ENCODE measurements around the gene RWDD1.
A peak's percentile ranks its signal among the peaks of the same experiment; 100 is the strongest.

RWDD1 gene, protein sequence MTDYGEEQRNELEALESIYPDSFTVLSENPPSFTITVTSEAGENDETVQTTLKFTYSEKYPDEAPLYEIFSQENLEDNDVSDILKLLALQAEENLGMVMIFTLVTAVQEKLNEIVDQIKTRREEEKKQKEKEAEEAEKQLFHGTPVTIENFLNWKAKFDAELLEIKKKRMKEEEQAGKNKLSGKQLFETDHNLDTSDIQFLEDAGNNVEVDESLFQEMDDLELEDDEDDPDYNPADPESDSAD

DNA sequence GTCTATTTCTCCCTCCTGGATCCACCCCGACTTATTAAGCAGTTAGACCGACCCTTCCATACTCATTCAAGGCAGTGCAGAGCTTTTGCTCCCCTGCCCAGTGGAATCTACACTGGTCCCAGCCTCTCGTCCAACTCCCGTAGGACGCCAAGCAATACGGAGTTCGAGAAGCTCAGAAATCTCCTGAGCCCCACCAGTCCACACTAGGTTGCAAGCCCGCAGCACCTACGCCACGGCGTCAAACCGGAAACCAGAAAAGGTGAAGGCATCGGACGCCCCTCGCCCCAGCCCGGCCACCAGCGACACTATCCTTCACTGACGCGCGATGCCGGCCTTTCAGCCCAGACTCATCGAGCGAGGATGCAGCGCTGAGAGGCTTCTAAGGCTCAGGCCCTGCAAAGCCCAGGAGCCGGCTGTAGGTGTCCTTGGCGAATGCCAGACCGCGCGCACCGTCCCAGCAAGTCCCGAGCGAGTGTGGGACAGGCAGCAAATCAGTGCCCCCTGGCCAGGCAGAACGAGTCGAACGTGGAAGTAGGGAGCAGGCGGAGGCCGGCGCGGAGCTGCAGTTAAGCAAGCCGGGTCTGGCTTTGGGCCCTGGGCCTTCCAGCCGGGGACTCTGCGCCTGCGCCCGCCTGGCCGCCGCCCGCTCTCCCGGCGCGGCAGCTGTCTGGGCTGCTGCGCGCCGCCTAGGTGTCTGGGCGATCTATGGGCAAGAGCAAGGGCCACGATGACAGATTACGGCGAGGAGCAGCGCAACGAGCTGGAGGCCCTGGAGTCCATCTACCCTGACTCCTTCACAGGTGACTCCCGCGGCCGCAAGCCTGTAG, at the start of gene RWDD1:
Gene RWDD1 (plus strand): TSS at position 649 of the 827 bp plus-strand sequence. CDS start 79 bp downstream, at position 728.
- DNase-seq = peak; percentile 99

DNA sequence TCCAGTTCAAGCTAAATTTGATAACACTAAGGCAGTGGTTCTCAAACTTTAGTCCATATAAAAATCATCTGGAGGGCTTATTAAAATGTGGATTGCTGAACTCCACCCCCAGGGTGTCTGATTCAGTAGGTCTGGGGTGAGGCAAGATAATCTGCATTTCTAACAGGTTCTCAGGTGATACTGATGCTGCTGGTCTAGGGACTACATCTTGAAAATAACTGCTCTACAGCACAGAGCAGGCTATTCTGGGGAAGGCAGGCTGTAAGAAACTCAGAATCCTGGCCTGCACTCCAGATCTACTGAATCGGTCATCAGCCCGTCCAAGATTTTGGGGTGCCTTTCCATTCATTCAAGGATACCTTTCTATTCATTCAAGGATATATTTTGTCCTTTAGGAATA, 48.4 kb upstream of the RWDD1 start:
- no peak for DNase-seq

DNA sequence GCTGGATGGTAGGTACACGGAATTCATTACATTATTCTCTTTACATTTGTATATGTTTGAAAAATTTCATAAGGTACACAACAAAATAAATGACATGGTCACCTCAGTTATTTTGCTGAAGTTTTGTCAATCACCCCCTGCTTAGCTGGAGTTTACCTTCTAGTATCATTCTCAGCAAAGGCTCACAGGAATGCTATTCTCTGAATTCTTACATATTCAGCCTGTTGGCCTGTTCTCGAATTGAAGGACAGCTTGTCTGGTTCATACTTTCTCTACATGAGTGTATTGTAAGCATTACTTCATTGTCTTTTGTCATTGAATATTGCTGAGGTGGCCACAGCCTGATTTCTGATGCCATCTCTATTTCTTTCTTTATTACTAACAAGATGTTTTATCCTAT, 47.1 kb upstream of the RWDD1 start:
- no peak for DNase-seq

DNA sequence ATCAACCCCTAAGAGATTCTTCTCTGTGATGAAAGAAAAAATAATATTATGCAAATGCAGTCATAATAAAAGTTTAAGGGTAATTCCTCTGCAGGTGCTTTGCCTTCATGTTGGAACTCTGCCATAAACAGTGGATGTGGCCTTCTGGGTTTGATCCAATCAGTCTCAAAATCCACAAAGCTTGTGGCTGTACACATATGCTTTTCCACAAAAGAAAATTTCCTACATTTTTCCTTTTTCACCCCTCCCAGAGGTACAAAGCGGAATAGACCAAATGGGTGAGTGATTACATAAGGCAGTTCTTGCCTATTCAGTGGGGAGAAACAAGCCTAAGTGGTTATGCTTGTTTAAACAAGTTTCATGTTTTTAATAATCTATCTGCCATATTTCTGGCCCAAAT, 43.2 kb upstream of the RWDD1 start:
- DNase-seq = no peak

DNA sequence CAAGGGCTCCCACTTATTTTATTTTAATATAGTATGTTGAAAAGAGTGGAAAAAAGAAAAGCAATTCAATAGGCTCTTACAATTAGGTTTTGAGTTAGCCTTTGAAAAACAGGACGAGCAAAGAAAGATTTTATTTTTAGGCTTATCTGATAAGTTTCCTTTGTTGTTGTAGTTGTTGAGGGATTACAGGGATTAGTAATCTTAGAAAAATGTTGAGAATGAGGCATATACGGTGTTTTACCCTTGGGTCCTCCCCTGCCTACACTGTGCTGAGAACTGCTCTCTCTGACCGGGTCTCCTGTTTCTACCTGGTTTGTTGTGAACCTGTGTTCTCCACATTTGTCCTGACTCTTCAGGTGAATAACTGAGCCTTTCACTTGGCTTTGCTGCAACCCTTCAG, 42.5 kb upstream of the RWDD1 start:
- no peak for DNase-seq

DNA sequence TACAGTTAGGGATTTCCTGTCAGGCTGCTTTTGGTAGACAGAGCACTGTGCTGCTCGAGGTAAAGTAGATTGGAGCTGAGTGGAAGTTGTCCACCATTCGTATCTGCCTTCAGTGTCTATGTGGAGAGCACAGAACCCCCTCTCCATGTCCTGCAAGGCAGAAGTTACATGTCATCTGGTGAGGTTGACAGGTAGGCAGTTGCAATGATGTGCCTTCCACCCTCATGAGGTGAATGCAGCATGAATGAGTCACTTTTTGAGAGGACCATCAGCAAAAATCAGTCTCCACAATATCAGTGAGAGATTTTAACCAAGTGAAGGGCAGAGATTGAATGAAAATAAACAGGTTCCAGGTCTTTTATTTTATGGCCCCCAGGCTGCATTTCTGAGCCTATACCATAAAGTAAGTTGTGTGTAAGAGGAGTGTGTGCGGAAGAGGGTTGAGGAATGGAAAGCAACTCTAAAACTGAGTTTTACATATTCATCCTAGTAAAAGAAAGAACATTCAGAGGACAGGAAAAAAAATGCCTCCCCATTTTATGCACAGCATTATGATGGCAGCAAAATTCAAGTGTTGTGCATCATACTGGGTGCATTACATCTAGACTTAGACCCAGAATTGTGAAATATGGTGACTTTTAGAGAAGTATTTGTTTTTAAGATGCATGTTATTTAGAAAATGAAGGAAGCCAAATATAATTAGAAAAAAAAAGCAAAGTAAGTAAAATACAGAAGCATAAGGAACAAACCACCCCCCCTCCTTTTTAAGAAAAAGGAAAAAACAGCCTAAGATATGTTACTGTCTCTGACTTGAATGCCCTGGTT, 41.6 kb upstream of the RWDD1 start:
- DNase-seq = no peak

DNA sequence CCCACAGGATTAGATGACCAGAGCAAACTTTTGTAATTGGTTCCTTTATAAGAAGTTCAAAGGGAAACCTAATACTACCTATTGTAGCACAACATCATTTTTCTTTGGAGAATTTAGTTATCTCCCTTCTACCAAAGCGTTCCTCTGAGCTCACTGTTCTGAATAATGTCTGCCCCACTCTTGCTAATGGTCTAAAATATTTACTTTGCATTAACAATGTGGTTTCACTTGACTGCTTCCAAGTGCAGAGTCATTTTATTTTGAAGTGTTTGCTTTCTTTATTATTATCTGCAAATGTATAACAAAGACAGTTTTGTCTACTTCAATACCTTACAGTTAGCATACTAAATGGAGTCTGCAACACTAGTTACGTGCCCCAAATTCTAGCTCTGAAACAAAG, 40.9 kb upstream of the RWDD1 start:
- no peak for DNase-seq

DNA sequence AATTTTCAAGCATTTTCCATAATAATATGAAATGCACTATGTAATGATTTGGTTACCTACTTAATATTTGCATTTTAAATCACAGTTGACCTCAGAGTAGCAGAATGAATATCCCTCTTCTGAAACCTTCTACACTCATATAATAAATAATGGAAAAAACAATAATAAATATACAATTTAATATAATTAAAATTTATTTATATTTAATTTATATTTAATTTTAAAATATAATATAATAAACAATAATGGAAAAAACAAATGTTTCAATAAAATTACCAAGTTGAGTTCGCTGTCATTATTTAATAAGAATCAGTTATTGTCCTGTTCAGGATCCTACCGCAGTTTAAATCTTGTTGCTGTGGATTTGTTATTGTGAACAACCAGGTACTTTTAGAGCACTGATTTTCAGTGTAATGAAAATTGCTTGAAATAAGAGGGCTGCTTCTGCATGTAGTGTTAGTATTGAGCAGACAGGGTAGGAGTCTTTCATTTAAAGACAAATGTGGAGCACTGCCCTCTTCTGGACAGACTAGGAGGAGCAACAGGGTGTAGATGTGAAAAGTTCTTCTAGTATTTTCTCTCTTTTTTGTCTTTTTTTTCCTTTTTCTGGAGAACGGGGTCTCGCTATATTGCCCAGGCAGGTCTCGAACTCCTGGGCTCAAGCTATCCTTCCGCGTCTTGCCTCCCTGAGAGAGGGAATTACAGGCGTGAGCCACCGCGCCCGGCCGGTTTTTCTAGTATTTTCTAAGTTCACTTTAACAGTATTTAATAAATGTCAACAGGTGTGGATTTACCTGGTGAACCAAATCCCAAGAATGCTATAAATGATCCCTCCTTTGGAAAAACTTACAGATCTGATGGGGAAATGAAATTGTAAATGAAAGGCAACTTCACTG, 39.4 kb upstream of the RWDD1 start:
- peak; percentile 44 for DNase-seq

DNA sequence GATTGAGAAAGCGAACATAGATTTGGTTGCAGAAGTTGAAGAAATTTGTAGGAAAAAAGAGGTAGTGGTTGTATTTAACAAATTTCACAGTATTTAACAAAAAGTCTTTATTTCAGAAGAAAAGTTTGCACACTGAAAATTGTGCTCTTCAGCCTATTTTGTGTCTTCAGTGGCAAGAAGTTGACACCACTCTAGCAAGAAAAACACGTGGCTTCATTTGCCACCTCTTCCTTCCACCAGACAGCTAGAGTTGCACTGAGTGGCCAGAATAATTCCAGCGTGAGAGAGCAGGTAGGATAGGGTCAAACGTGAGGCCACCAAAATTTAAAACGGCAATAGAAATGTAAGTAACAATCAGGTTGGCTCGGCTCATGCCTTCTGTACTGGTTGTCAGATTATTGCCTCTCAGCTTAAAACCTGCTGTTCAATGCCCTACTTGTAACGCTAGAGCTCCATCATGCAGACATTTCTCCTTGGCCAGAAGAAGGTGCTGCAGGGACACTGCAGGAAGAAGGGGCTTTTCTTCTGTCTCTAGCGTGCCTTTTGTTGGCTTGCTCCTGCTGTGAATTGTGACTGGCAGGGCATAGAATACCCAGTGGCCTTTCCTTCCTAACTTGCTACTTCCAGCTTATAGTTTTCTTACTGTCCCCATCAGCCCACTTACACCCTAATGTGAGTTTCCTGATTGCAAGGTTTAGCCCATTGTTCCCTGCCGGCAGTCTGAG, 37.9 kb upstream of the RWDD1 start:
- no peak for DNase-seq

DNA sequence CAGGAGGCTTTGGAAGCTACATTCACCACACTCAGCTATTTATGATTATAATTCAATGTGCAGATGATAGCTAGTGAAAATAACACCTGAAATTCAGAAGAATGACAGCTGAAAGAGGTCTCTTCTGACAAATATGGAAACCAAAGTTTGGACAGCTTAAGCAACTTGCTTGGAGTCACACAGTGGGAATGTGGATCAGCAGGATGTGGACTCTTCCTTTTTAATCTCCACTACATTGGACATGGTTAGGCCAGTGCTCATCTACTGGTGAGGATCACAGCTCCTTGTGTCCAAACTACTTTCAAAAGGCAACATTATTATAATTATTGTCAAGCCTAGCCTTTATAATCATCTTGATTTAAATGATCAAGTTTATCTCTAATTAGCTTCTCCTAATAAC, 36.2 kb upstream of the RWDD1 start:
- DNase-seq = no peak

DNA sequence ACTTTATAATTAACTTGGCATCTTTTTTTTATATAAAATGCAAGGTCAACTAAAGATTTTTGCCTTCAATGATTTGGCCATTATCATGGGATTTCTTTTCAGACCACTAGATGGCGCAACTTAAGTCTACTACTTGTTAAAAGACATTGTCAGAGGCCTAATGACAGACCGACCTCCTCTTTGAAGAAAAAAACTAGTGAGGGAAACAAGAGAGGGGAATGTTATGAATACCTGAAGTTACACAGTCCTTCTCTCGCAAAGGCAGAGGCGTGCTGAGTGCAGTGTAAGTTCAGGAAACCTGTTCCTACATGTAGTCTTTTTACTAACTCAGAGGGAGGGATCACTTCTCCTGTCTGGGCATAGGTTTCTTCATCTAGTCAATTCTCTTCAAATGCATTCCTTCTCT, 35.1 kb upstream of the RWDD1 start:
- peak; percentile 78 for DNase-seq

DNA sequence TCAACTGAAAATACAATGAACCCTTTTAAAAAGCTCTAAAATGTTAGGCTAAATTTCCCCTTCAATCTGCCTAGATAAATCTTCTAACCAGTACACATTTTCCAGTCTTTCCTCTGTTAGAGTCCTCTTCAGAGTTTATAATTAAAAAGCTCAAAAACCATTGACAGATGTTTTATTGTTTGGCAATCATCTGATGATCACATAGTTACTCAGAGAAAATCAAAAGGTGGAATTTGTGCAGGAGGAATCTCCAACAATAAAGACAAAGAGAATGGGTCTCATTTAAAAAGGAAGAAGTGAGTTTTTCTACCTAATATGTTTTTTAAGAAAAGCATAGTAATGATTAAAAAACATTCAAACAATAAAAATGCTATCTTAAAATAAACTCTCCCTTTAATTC, 28.9 kb upstream of the RWDD1 start:
- no peak for DNase-seq

DNA sequence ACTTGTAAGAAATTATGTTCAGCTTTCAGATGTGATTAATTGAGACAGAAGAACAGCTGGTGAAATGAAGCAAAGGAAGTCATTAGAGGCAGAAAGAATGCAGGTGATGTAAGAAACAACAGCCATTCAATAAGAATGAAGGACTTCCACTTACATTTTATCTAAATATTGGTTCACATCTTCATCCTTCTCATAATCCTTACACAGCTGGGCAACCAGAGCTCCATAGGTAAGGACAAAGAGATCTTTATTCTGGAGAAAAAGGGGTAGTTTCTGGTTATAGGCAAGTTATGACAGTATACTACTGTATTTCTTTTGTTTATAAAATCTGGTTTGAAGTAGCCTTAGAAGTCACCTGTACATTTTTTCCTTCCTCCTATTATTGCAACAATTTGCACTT, 28.2 kb upstream of the RWDD1 start:
- no peak for DNase-seq

DNA sequence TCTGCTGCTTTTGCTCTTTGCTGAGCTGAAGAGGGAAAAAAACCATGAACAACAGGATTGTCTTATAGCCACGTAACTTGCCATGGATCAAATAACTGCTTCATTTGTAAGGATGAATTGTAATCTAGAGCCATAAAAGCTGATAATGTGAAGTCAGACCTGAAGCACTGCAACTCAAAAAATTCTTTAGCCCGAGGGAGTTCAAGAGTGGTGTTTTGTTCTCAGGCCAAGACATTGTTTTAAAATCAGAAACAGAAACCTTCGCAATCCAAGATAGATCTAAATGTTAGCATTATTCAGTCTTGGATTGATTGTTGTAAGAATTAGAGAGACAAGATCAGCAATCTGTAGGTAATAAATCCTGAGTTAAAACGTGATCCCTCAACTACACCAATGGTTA, 25.7 kb upstream of the RWDD1 start, which contains the start of gene TRAPPC3L:
Gene TRAPPC3L (minus strand): TSS at position 34 of the 400 bp plus-strand sequence. CDS start 170 bp downstream, outside the sequence.
- no peak for DNase-seq

DNA sequence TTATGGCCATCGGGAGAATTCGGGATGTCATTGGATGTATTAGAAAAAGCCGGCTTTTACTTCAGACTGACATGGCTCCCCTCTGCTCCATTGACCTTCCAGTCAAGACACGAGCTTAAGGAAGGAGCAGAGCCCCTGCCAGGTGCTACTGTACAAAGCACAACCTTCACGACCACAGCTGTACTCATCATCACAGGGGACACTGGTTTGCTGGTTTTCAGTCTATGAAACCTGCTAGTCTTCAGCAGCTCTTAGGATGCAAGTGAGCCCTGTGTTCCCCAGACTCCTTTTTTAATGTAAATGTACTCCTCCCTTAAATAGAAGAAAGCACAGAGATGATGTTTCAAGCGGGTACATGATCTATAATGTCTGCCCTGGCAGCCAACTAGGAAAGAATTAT, 23.9 kb upstream of the RWDD1 start:
- no peak for DNase-seq

DNA sequence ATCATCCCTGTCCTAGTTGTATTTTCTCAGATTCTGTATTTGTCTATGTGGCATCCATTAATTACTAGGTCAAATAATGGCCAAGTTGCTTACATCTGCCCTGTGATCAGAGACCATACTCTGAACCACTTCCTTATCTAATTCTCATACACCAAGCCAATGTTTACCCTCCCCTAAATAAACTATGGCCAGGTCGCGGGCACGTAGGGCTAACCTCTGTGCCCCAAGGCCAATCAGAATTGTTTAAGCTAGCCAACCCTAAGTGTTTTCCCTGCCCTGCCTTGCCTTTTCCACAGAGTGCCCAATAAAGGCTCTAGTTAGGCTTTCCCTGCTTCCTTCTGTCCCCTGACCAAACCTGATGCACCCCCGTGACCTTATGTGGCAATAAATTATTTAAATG, 20.5 kb upstream of the RWDD1 start:
- DNase-seq = no peak

DNA sequence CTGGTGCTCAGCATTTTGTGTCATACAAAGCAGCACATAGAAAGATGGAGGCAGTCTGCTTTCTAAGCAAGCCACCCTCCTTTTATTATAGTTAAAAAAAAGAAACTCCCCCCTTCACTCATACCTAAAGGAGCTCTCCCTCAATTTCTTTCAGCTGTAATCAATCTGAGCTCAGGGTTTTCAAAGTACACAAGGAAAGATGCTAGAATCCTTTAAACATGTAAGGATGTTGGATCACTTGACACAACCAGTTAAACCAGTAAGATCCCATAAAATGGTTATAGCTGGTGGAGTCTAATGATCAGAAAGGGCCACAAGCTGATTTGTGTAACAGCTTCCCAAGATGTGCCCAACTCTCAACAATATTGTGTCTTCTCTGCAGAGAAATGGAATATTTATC, 17.9 kb upstream of the RWDD1 start, which contains the start of gene CALHM4:
Gene CALHM4 (plus strand): TSS at position 301 of the 400 bp plus-strand sequence. CDS start 43 bp downstream, at position 344.
- no peak for DNase-seq

DNA sequence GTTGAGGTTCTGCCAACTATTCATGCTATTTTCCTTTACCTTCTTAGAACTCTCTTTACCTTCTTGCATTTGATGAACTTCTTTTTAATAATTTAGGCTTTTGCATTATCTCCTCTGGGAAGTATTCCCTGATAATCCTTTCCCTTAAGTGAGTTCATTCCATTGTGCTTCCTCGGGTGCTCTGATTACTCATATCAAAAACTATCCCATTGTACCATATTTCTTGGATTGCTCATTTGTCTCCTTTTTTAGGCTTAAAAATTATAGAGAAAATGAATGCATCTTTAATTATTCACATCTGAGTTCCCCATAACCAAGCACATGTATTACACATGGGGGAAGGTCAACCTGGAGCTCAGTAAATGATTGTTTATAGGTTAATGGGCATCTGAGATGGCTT, 15.2 kb upstream of the RWDD1 start:
- peak; percentile 20 for DNase-seq

DNA sequence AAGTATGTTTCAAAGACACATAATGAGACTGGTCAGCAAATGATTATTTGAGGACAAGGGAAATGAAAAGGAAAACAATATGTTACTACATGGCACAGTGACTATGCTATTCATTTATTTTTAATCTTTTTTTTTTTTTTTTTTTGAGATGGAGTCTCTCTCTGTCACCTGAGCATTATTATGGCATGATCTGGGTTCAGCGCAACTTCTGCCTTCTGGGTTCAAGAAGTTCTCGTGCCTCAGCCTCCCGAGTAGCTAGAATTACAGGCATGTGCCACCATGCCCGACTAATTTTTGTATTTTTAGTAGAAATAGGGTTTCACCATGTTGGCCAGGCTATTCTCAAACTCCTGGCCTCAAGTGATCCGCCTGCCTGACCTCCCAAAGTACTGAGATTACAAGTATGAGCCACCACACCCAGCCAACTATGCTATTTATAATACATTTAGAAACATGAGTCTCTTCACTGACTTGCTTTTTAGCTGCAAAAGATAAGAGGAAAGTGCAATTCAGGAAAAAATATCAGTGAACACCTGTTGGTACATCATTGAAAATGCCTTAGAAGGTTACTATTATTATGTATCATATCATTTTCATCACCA, 14.4 kb upstream of the RWDD1 start:
- no peak for DNase-seq

DNA sequence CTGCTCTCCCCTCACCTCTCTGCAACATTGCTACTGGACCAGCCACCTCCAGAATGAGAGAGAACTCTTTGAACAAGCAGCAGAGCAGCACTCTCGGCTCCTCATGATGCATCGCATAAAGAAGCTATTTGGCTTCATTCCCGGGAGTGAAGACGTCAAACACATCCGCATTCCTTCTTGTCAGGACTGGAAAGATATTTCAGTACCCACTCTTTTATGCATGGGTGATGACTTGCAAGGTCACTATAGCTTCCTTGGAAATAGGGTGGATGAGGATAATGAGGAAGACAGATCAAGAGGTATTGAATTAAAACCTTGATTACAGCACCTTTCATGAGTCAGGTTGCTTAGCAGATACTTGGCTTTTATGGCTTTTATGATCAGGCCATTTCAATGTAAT, 13.4 kb upstream of the RWDD1 start:
- peak; percentile 89 for DNase-seq

DNA sequence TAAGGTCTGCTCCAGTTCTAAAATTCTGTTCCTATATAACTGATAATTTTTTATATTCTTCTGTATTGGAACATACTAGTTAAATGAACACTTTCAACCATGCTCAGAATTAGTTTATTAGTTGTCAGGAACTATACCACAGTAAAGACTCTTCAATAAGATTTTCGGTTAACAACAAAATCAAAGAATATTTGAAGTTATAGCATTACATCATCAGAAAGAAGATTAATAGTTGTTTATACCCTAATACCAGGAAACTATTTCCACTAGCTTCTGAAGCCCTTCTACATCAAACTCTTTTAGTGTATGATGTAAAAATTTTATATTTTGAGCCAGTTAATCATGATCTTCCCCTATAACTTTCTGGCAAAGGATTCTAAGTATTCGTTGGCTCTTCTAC, 11.2 kb upstream of the RWDD1 start:
- no peak for DNase-seq

All from amniotic stem cell (primary cell).